Left lung (tissue), 10 donors: ENCODE measurements around the gene HTR4. TPM values are rescaled to one million over a fixed set of nuclear protein-coding genes. Genes with fewer than 3 reads are reported as not detected.
A peak's percentile ranks its signal among the peaks of the same experiment; 100 is the strongest.

Experiments used
- ATAC-seq: fragments of 200-7000 bp; cut with Tn5 transposase; one replicate; pipeline ENCODE4 v1.9.1; 2020; ENCODE audit warnings: moderate library complexity
- DNase-seq, 4 donors: peaks; one replicate each; pipeline ENCODE4 v3.0.0-alpha.2; 2013 to 2020
- H3K27ac ChIP-seq, 2 donors: fragments of 200-600 bp; sonication (generic) in 1 of 2; one replicate each; pipeline versions ENCODE4 v1.5.0 to v1.8.0; 2020 to 2021
- H3K27me3 ChIP-seq, 2 donors: fragments of 200-600 bp; sonication (generic) in 1 of 2; one replicate each; pipeline versions ENCODE4 v1.5.0 to v1.8.0; 2020 to 2021
- H3K36me3 ChIP-seq, 2 donors: fragments of 200-600 bp; sonication (generic) in 1 of 2; one replicate each; pipeline versions ENCODE4 v1.5.0 to v1.8.0; 2020 to 2021
- H3K4me1 ChIP-seq, 2 donors: fragments of 200-600 bp; one replicate each; pipeline ENCODE4 v1.8.0; 2021
- H3K4me3 ChIP-seq, 2 donors: fragments of 200-600 bp; sonication (generic) in 1 of 2; one replicate each; pipeline versions ENCODE4 v1.5.0 to v1.8.0; 2020 to 2021; ENCODE audit warnings: mild to moderate bottlenecking in 1 of 2
- H3K9me3 ChIP-seq, 2 donors: fragments of 200-600 bp; sonication (generic) in 1 of 2; one replicate each; pipeline versions ENCODE4 v1.5.0 to v1.8.0; 2020 to 2021
- CTCF ChIP-seq, 2 donors: fragments of 200-600 bp; sonication (generic) in 1 of 2; IDR thresholded peaks; one replicate each; pipeline versions ENCODE4 v1.5.0 to v1.8.0; 2021; ENCODE audit warnings: antibody characterized with exemption in 2 of 2
- intact Hi-C, 2 donors: fragments of 100-400 bp; cut with DNase I; formaldehyde crosslinking; loops; one replicate each; pipeline versions ENCODE4 v1.11.2 to v1.14.2; 2022
- polyA plus RNA-seq, 6 donors: library from polyadenylated mRNA; unstranded; fragments of 120-200 nt; gene quantifications; one replicate each; pipeline ENCODE4 v1.2.1, GENCODE V29; 2013; ENCODE audit not compliant: insufficient read length in 6 of 6
- total RNA-seq, 2 donors: library from RNA; stranded (reverse); fragmentation: NEBNext Ultra II Directional; extraction: Animal tissue kit (Norgen Biotek cat#: 25700); gene quantifications; one replicate each; pipeline ENCODE4 v1.2.1, GENCODE V29; 2021
- donor health status: DM: no; HTN: yes; CAD: no.
- donor health status: DM: no; HTN: no; CAD: no.

The HTR4 gene
- total and polyA plus RNA-seq, 8 donors: 0.38 to 1.5 (median 0.76) TPM; not detected in 2

- H3K27ac ChIP-seq: no peak overlapping the region
- intact Hi-C loops: no loop called here
- TF ChIP-seq CTCF (IDR thresholded peaks at IDR 0.05): no peak
- ATAC-seq (peak; percentile 49), DNase-seq (no peak)
- H3K9me3 ChIP-seq: peaks cover 0 to 16% of the 10 kb centered on the region in 2 donors
- no peaks in the 10 kb centered on the region for H3K27me3 ChIP-seq
- peaks cover 0 to 4% of the 10 kb centered on the region in 2 donors for H3K4me1 ChIP-seq
- H3K36me3 ChIP-seq: no peaks in the 10 kb centered on the region
- H3K4me3 ChIP-seq: no peak overlapping the region
Observed at GRCh38 chr5:148687427-148687826, 33.1 kb upstream of the HTR4 start.

- Histone ChIP-seq H3K27ac (no peak overlapping the region), H3K9me3 (peaks cover 0 to 16% of the 10 kb centered on the region in 2 donors), H3K36me3 (no peaks in the 10 kb centered on the region), H3K4me1 (peaks cover 0 to 4% of the 10 kb centered on the region in 2 donors), H3K27me3 (no peaks in the 10 kb centered on the region), H3K4me3 (no peak overlapping the region)
- DNase-seq: no peak
- intact Hi-C loops: no loop called here
- no peak for TF ChIP-seq CTCF (IDR thresholded peaks at IDR 0.05)
- no peak for ATAC-seq
Observed at GRCh38 chr5:148686660-148687059, 32.3 kb upstream of the HTR4 start.

GRCh38 chr5:148685520-148686134 lies 31.3 kb upstream of the HTR4 start:
- intact Hi-C loops: no loop called here
- Histone ChIP-seq H3K9me3 (peaks cover 0 to 11% of the 10 kb centered on the region in 2 donors), H3K36me3 (no peaks in the 10 kb centered on the region), H3K4me3 (no peak overlapping the region), H3K27me3 (no peaks in the 10 kb centered on the region), H3K27ac (peak overlapping the region in 1 of 2 donors; percentile 15), H3K4me1 (peaks cover 0 to 4% of the 10 kb centered on the region in 2 donors)
- peak; percentile 87 for ATAC-seq
- peak in 2 of 4 donors; percentile 67 to 68 for DNase-seq
- no peak for TF ChIP-seq CTCF (IDR thresholded peaks at IDR 0.05)

GRCh38 chr5:148684528-148684927 lies 30.2 kb upstream of the HTR4 start:
- no peak for ATAC-seq
- H3K27ac ChIP-seq: no peak overlapping the region
- H3K4me3 ChIP-seq: no peak overlapping the region
- peaks cover 0 to 10% of the 10 kb centered on the region in 2 donors for H3K9me3 ChIP-seq
- H3K27me3 ChIP-seq: no peaks in the 10 kb centered on the region
- peaks cover 0 to 4% of the 10 kb centered on the region in 2 donors for H3K4me1 ChIP-seq
- no peaks in the 10 kb centered on the region for H3K36me3 ChIP-seq
- DNase-seq: no peak
- intact Hi-C loops: no loop called here
- no peak for TF ChIP-seq CTCF (IDR thresholded peaks at IDR 0.05)

- no peak overlapping the region for H3K27ac ChIP-seq
- peaks cover 0 to 5% of the 10 kb centered on the region in 2 donors for H3K9me3 ChIP-seq
- no peak for DNase-seq
- no peak for ATAC-seq
- H3K4me1 ChIP-seq: peaks cover 0 to 4% of the 10 kb centered on the region in 2 donors
- no peaks in the 10 kb centered on the region for H3K36me3 ChIP-seq
- no peak for TF ChIP-seq CTCF (IDR thresholded peaks at IDR 0.05)
- no peaks in the 10 kb centered on the region for H3K27me3 ChIP-seq
- no peak overlapping the region for H3K4me3 ChIP-seq
- intact Hi-C loops: no loop called here
Observed at GRCh38 chr5:148683651-148684050, 29.3 kb upstream of the HTR4 start.
